Measurements from ENCODE around the gene FGFR3. TPM values are rescaled to one million over a fixed set of nuclear protein-coding genes. Genes with fewer than 3 reads are reported as not detected.

Gene FGFR3
- total and polyA plus RNA-seq, 2 of the 4 experiments (the other 2 are of a cell fraction): 0.18 to 0.67 TPM

GRCh38 chr4:1799387-1800375, 6.6 kb downstream of the FGFR3 start:
- Histone ChIP-seq H2BK20ac (ENCODE audit: low read depth, low read length) (no peak overlapping the region), H2AK5ac (ENCODE audit: low read depth, low read length) (no peak overlapping the region), H3K14ac (replicated peaks; ENCODE audit: low read depth, low read length) (no peak overlapping the region), H3K18ac (ENCODE audit: low read depth, low read length) (no peak overlapping the region), H3K4me3 (ENCODE audit: insufficient read depth, low read depth, low read length) (no peak overlapping the region), H4K20me1 (ENCODE audit: insufficient read depth, low read length) (peaks cover 6% of the 10 kb centered on the region; the same call in 1 of the 2 replicates), H2BK5ac (ENCODE audit: low read depth, low read length, poor library complexity, severe bottlenecking) (no peak overlapping the region), H3K56ac (ENCODE audit: extremely low read depth, insufficient read depth, low read length) (no peak overlapping the region), H4K8ac (ENCODE audit: low read depth in 2 of 2, low read length in 2 of 2) (no peak overlapping the region), H2AK9ac (replicated peaks; ENCODE audit: low read depth, low read length, poor library complexity) (no peak overlapping the region), H2BK120ac (ENCODE audit: low read depth, low read length) (no peak overlapping the region), H3K27ac (ENCODE audit: insufficient read depth, low read length) (no peak overlapping the region), H3K9me1 (ENCODE audit: insufficient read depth, low read length) (no peaks in the 10 kb centered on the region), H3K9ac (ENCODE audit: low read depth, low read length) (no peak overlapping the region), H3K4me1 (ENCODE audit: control insufficient read depth, insufficient read depth, low read length) (no peaks in the 10 kb centered on the region; the same call in 1 of the 2 replicates), H3K9me3 (ENCODE audit: control insufficient read depth, insufficient read depth, low read length) (no peaks in the 10 kb centered on the region), H3K23ac (ENCODE audit: low read depth, low read length) (no peak overlapping the region), H3K27me3 (ENCODE audit: control insufficient read depth, insufficient read depth, low read length) (peaks cover 23% of the 10 kb centered on the region), H3K4ac (ENCODE audit: low read depth, low read length) (no peak overlapping the region), H4K5ac (ENCODE audit: low read depth, low read length) (no peak overlapping the region), H3K4me2 (ENCODE audit: low read depth, low read length) (no peak overlapping the region), H3K36me3 (ENCODE audit: control insufficient read depth, insufficient read depth, low read length) (no peaks in the 10 kb centered on the region), H2AFZ (replicated peaks; ENCODE audit: low read length, poor library complexity) (no peak overlapping the region), H3K79me1 (ENCODE audit: low read depth in 1 of 2, low read length in 2 of 2) (no peaks in the 10 kb centered on the region), H4K91ac (ENCODE audit: insufficient read depth, low read depth, low read length) (no peak overlapping the region), H2BK15ac (ENCODE audit: low read depth, low read length) (no peak overlapping the region)
- no peak for TF ChIP-seq BHLHE40 (IDR thresholded peaks at IDR 0.05; ENCODE audit: low read depth, low read length)
- no peak for TF ChIP-seq NFE2L2 (IDR thresholded peaks at IDR 0.05; ENCODE audit: low read depth, low read length)
- TF ChIP-seq RFX5 (IDR thresholded peaks at IDR 0.05; ENCODE audit: low read depth, low read length): no peak
- TF ChIP-seq MAFK (IDR thresholded peaks at IDR 0.05; ENCODE audit: low read depth, low read length): no peak
- no peak for TF ChIP-seq MAZ (IDR thresholded peaks at IDR 0.05; ENCODE audit: borderline replicate concordance, low read depth, low read length)
- no peak for TF ChIP-seq SMC3 (IDR thresholded peaks at IDR 0.05; ENCODE audit: low read depth, low read length)
- TF ChIP-seq CHD1 (IDR thresholded peaks at IDR 0.05; ENCODE audit: low read depth, low read length): no peak
- TF ChIP-seq CTCF (conservative IDR thresholded peaks at IDR 0.05; ENCODE audit: low read depth, low read length): no peak
- BruUV-seq (replicated peaks): no TSS peak
- dilution Hi-C loops (cut with HindIII; ENCODE audit: low sequenced_read_pairs, unreplicated experiment): no loop called here
- POLR2A ChIA-PET (ENCODE audit: unreplicated experiment): no interaction called here
- in situ Hi-C loops (cut with MboI; ENCODE audit: low sequenced_read_pairs): no loop called here
- CTCF ChIA-PET: interaction anchor here (1.2 kb wide), 1 partner anchor 10 kb away, joined by 4 read pairs; no protein-coding TSS in a partner anchor
- ATAC-seq (ENCODE audit: low read depth): no peak
- no peak for DNase-seq
- 89% methylated on average over 19 of the region's 41 CpGs; no CpG with 5 or more reads in 1 of the 2 experiments for WGBS, 2 experiments (ENCODE audit: extremely low coverage in 2 of 2, insufficient read length in 1 of 2)
- intact Hi-C loops (cut with micrococcal nuclease): no loop called here
